ENCODE measurements around the gene ATP6V1E1. TPM values are rescaled to one million over a fixed set of nuclear protein-coding genes. Genes with fewer than 3 reads are reported as not detected.
A peak's percentile ranks its signal among the peaks of the same experiment; 100 is the strongest.

ATP6V1E1 gene
- total and polyA plus RNA-seq, 9 of the 15 experiments (the other 6 are each of a cell fraction or from before 2014, with no cell fraction given): 122 to 249 (median 179) TPM

DNA sequence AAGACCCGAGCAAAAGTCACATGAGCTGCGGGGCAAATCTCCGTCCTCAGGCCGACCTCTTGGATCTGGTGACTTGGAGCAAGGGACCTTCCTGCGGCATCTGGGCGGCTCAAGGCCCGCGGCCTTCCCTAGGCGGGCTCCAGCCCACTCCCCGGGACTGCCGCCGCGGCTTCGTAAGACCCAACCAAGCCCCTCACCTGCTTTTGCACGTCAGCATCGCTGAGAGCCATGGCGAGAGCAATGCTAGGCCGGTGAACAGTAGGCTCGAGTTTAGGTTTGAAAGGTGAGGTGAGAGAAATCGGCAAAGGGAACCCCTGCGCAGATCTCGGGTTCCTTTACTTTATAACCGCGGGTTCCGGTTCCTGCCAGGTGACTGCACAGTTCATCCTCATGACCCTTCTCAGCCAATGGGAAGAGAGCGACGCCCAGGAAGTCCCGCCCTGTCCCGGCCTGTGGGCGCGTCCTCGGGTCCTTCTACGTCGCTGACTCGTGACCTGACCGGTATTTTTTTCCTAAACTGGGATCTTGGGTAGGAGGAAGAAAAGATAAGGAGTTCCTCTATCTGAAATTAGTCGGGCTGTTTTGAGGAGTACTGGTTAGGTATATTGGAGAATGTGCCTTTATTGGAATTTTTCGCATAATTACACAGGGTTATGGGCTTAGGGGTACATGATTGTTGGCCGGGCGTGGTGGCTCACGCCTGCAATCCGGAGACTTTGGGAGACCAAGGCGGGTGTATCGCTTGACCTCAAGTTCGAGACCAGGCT lies at the start of gene ATP6V1E1 (continued):
- TF ChIP-seq, protein P1, sequence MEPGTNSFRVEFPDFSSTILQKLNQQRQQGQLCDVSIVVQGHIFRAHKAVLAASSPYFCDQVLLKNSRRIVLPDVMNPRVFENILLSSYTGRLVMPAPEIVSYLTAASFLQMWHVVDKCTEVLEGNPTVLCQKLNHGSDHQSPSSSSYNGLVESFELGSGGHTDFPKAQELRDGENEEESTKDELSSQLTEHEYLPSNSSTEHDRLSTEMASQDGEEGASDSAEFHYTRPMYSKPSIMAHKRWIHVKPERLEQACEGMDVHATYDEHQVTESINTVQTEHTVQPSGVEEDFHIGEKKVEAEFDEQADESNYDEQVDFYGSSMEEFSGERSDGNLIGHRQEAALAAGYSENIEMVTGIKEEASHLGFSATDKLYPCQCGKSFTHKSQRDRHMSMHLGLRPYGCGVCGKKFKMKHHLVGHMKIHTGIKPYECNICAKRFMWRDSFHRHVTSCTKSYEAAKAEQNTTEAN (CRISPR knock-in tag; IDR thresholded peaks at IDR 0.05): 0 out of 2 replicates have a peak, but pooled peaks have one; percentile 67
- TF ChIP-seq TAF9B (IDR thresholded peaks at IDR 0.05; ENCODE audit: partially characterized antibody): peak; percentile 78
- TF ChIP-seq RFX5 (IDR thresholded peaks at IDR 0.05; ENCODE audit: low read depth, low read length): no peak
- no peak for TF ChIP-seq ZNF436 (CRISPR knock-in tag; IDR thresholded peaks at IDR 0.05)
- TF ChIP-seq HNRNPK (IDR thresholded peaks at IDR 0.05; ENCODE audit: low read depth, low read length, poor library complexity, severe bottlenecking): no peak
- TF ChIP-seq ZBTB8A (IDR thresholded peaks at IDR 0.05; ENCODE audit: partially characterized antibody): no peak
- TF ChIP-seq CBX8 (IDR thresholded peaks at IDR 0.05; ENCODE audit: borderline replicate concordance, extremely low read depth, low read depth, low read length, poor library complexity, severe bottlenecking): no peak
- TF ChIP-seq ZNF23 (CRISPR knock-in tag; IDR thresholded peaks at IDR 0.05): no peak
- no peak for TF ChIP-seq FIP1L1 (IDR thresholded peaks at IDR 0.05; ENCODE audit: low read depth, low read length, poor library complexity, severe bottlenecking)
- peak; percentile 25; the same call in 1 of the 2 replicates for TF ChIP-seq BCL6 (CRISPR knock-in tag; IDR thresholded peaks at IDR 0.05)
- TF ChIP-seq, protein P2, sequence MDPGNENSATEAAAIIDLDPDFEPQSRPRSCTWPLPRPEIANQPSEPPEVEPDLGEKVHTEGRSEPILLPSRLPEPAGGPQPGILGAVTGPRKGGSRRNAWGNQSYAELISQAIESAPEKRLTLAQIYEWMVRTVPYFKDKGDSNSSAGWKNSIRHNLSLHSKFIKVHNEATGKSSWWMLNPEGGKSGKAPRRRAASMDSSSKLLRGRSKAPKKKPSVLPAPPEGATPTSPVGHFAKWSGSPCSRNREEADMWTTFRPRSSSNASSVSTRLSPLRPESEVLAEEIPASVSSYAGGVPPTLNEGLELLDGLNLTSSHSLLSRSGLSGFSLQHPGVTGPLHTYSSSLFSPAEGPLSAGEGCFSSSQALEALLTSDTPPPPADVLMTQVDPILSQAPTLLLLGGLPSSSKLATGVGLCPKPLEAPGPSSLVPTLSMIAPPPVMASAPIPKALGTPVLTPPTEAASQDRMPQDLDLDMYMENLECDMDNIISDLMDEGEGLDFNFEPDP (CRISPR knock-in tag; IDR thresholded peaks at IDR 0.05): no peak
- peak; percentile 98 for TF ChIP-seq RBBP5 (IDR thresholded peaks at IDR 0.05; ENCODE audit: borderline replicate concordance, insufficient read depth, low read length, poor library complexity, severe bottlenecking)
- no peak for TF ChIP-seq BRF1 (IDR thresholded peaks at IDR 0.05; ENCODE audit: borderline replicate concordance, extremely low read depth, insufficient read length)
- no peak for TF ChIP-seq SMARCB1 (IDR thresholded peaks at IDR 0.05; ENCODE audit: insufficient read length, low read depth)
- no peak for TF ChIP-seq CREBBP (IDR thresholded peaks at IDR 0.05; ENCODE audit: low read depth, low read length)
- no peak for TF ChIP-seq MTA2 (IDR thresholded peaks at IDR 0.05; ENCODE audit: low read depth)
- TF ChIP-seq ZNF146 (CRISPR knock-in tag; IDR thresholded peaks at IDR 0.05; ENCODE audit: unreplicated experiment): no peak
- peak; percentile 92 for TF ChIP-seq FOS (IDR thresholded peaks at IDR 0.05; ENCODE audit: extremely low read depth, insufficient read length)
- TF ChIP-seq TRIM28 (IDR thresholded peaks at IDR 0.05): no peak
- peak; percentile 86 for TF ChIP-seq DPF2 (IDR thresholded peaks at IDR 0.05)
- TF ChIP-seq ZNF282 (CRISPR knock-in tag; IDR thresholded peaks at IDR 0.05): no peak
- TF ChIP-seq NR2C1 (IDR thresholded peaks at IDR 0.05): peak; percentile 52; the same call in 1 of the 2 replicates
- peak; percentile 69; the same call in 1 of the 2 replicates for TF ChIP-seq NR2C1 (tag; IDR thresholded peaks at IDR 0.05)
- no peak for TF ChIP-seq MYNN (IDR thresholded peaks at IDR 0.05)
- no peak for TF ChIP-seq MYNN (CRISPR knock-in tag; IDR thresholded peaks at IDR 0.05)
